HG03432 (cell line): Measurements from ENCODE around the gene DNAJC1.

Experiments
- ATAC-seq: cut with Tn5 transposase; IDR thresholded peaks from one replicate; pipeline ENCODE4 v1.9.1; 2021; ENCODE audit warnings: mild to moderate bottlenecking, moderate library complexity; ENCODE audit not compliant: unreplicated experiment

DNAJC1 gene

DNA sequence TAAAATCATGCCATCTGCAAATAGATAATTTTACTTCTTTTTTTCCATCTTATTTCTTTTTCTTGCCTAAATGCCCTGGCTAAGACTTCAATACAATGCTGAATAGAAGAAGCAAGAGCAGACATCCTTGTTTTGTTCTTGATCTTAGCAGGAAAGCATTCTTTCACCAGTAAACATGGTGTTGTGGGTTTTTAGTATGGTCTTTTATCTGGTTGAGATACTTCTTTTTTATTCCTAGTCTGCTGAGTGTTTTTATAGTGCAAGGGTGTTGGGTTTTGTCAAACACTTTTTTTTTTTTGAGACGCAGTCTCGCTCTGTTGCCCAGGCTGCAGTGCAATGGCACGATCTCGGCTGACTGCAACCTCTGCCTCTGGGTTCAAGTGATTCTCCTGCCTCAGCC, 232.3 kb downstream of the DNAJC1 start:
- ATAC-seq = no peak

DNA sequence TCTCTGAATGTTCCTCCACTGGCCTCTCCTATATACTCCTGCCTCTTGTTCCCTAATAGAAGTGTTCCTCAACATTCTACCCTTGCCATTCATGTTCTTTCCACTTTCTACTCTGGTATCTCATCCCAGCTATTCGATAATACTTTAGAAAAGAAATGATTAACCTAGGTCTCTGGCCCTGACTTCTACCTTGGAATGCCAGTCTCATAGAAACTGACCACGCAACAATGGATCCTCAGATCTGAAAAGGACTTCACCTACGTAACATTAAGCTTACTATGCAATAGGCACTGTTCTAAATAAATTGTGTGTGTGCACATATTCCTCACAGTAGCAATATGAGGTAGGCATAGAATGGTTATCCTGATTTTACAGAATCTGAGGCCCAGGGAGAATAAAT, 234.5 kb downstream of the DNAJC1 start:
- no peak for ATAC-seq

DNA sequence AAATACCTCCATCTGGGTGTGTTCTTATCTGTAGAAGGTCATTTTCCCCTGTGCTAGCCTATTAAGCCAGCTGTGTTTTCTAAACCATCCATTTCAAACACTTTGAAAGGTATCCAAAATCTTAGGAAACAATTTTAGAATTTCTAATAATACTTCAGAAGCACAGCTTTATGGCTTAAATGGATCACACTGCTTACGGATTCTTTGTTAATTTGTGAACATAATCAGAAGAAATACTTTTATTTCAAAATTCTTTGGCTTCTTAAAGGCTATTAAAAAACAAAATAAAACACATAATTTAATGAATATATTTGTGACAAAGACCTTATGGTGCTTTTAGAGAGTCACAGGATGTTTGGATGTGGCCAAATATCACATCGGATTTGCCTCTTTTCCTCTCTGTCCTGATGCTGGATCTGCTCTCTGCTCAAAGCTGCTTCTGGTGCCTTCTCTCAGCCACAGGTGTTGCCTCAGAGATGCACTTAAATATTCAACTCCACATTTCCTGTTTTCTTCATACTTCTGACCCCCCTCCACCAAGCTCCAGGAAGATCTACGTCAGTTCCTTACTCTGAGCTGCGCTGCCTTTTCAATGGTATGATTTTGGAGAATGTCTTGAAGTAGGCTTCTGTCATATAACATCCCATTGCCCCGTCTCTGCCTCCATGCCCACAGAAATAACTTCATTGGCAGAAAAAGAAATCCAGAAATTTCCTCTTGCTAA, 238.9 kb downstream of the DNAJC1 start:
- ATAC-seq = no peak

DNA sequence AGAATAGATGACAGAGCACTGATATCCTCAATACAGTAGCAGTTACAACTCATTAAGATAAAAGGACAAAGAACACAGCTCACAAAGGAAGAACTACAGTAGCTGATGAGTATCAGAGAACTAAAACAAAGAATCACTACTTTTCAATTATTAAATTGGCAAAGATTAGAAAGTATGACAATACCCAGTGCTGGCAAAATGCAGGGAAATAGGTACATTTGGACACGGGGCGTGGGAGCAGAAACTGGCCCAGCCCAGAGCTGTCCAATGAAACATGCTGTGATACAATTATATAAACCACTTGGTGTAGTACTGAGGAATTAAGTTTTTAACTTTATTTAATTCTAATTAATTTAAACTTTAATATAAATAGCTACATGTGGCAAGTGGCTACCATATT, 243.2 kb downstream of the DNAJC1 start:
- ATAC-seq = no peak

DNA sequence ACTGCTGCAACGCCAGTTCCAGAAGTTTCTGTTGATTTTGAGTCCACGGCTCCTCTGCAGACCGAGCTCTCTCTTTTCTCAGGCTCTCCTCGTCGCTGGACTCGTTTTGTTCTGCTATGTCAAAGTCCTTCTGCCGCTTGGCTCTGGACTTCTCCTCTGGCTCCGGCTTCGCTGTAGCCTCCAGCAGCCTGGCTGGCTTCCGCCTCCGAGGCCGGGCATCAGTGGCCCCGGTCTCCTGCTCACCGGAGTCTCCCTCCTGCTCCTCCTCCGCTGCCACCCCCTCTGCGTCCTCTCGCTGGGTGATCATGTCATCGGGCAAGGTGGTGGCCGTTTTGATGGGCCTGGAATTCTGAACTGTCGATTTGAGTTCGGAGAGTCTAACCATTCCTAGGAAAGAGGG, 244.3 kb downstream of the DNAJC1 start:
- no peak for ATAC-seq

DNA sequence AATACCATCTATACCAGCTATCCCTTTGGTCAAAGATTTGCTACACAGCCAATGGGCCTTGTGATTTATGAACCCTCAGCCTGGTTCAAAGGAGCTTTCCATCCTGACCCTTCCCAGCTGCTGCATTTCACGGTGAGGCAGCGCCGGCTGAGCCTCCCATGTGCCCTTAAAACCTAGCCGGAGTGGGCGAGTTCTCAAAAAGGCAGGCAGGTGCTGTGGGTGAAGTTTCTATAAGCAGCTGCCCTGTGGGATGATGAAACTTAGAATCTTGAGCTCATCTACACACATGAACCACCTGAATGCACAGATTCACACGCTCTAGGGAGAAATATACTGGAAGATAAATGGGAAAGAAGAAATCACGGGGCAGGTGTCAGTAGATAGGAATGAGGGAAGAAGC, 244.8 kb downstream of the DNAJC1 start:
- ATAC-seq = no peak

DNA sequence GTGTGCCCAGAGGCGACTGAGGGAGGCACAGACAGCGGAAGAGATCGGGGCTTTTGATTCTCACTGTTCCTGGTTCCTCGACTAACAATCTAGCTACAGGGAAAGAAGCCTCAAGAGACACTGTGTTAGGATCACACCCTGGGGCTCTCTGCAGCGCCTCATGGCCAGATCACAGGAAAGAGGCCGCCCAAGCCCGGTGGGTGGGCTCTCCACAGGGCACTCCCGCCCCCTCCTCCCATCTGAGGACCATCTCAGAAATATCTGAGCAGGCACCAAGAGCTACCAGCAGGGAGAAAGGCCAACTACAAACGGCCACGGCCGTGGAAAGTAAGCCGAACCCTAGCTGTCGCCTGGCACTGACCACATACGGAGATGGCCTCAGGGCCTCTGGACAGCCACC, 245.3 kb downstream of the DNAJC1 start:
- no peak for ATAC-seq

DNA sequence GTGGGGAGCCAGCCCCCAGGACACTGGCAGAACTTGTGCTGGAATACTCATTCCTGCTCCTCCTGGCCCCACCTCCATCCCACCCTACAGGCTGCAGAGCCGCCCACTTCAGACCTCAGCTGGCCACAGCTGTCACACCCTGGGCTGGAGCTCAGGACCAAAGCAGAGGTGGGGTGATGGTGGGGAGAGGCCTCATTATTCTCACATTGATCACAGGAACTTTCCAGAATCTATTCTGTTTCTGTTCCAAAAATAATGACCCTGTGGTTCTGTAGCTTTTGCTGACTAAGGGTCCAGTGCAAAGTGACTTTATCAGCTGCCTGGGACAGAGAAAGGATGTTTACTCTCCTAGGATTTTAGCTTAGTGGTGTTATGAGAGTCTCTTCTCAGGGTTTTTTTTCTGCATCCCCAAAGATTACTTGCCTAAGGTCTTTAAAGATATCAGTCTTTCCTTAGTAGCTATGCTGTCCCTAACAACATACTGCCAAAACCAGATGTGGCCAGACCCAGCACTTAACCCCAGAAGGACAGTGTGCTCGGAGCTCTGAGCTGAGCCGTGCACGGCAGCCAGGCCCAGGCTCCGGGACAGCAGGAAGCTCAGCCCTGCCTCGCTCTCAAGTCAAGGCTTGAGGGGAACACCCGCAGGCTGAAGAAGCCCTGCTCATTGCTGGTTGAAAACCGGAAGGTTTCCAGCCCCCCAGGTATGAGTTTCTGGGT, 246.2 kb downstream of the DNAJC1 start:
- no peak for ATAC-seq

DNA sequence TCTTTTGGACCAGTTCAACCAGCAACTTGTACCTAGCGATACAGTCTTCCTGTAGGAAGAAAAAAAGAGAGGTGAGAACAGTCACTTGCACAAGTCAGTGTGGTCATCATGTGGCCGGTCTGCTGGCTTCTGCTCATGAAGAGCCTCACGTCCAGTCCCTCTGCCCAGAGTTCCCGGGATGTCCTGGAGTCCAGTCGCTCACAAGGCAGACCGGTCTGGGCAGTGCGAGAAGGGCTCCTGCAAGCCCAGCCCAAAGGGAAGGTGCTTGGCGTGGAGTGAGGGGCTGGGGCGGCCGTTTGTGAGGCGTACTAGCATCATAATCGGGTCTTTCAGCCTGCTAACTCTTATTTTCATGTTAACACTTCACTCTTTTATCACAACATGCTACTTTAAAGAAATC, 246.8 kb downstream of the DNAJC1 start:
- ATAC-seq = no peak

DNA sequence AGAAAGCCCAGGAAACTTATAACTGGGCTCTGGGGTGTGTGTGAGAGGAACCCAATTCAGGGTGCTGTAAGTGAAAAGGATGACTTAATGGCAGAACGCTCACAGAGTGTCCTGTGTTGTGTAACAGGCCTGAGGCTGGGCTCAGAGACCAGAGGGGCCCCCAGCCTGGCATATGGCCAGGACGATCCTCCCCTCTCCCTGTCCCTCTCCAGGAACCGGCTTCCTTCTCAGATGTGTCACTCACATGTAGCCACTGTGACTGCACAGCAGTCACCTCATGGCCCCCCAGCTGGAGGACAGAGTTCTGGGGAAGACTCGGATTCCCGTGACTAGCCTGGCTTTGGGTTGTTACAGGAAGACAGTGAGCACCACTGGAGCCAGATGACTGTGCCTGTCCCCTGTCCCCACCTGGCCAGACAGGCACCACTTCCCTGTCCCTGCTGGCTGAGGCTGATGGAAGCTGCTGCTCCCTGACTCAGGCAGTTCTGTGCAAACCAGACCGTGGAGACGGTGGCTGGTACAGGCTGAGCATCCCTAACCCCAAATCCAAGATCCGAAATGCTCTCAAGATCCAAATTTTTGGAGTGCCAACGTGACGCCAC, 249.0 kb downstream of the DNAJC1 start:
- ATAC-seq = no peak

DNA sequence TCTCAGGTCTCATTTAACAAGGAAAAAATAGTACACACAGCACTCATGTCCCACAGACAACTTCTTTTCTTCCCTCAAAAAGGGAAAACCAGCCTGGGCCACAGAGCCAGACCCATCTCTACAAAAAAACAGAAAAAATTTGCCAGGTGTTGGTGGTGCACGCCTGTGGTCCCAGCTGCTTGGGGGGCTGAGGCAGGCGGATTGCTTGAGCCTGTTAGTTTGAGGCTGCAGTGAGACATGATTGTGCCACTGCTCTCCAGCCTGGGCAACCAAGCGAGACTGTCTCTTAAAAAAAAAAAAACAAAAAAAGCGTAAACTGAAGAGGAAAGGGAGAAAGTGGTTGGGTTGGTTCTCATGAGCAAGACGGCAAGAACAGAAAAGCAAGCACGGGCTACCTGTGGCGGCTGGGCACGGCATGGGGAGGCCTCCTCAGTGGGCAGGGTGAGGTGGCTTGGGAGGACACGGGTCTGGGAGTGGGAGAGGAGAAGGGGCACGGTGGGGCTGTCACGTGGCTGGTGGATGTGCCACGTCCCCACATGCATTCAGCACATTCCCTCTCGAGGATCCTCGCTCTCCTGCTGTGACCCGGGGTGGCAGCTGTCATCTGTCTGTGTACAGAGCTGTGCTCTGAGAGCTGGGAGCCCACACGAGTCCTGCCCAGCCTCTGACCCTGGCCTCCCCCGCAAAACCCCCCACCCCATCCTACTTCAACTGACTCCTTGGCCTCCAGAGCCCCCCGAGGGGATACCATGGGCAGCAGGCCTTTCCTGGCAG, 249.8 kb downstream of the DNAJC1 start:
- no peak for ATAC-seq

DNA sequence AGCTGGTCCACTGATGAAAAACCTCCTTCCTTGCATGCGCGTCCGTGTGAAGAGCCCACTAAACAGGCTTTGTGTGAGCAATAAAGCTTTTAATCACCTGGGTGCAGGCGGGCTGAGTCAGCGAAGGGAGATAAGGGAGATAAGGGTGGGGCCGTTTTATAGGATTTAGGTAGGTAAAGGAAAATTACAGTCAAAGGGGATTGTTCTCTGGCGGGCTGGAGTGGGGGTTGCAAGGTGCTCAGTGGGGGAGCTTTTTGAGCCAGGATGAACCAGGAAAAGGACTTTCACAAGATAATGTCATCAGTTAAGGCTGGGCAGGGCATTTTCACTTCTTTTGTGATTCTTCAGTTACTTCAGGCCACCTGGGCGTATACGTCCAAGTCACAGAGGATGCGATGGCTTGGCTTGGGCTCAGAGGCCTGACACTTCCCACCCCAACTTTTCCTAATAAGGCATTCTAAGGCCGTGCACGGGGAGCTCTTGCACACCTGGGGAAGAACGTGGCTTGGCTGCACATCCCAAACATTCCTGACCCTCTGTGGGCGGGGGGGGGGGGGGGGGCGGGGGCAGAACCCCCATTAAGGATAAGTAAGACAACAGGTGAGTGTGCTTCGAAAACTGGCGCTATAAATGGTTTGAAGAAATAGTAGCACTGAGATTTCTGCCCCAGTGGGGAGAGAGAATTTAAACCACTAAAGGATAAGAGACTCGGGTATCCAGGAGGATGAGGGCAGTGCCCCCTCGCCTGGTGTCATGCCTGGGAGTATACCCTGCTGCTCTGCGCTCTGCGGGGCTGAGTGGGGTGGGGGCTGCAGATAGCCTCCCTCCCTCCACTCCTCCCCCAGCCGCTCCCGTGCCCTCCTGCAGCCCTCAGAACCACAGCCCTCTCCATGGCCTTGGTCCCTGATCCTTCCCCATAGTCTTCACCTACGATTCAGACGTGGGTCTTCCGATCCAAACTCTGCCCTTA, 251.9 kb downstream of the DNAJC1 start:
- ATAC-seq = no peak

DNA sequence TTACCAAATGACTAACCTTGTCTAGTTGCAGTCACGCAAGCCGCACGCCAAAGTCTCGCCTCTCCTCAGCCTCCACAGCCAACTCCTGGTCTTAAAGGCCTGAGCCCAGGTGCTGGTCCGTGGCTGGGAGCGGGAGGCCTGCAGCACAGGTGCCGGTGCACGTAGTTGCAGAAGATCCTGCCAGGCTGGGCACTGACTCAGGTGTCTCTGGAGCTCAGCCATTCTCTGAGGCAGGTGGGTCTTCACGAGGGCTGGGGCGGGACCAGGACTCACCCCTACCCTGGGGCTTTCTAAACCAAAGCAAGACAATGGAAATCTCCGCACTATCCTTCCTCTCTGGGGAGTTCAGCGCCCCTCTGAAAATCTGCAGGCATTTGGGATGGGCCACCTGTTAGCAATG, 253.1 kb downstream of the DNAJC1 start:
- ATAC-seq = no peak

DNA sequence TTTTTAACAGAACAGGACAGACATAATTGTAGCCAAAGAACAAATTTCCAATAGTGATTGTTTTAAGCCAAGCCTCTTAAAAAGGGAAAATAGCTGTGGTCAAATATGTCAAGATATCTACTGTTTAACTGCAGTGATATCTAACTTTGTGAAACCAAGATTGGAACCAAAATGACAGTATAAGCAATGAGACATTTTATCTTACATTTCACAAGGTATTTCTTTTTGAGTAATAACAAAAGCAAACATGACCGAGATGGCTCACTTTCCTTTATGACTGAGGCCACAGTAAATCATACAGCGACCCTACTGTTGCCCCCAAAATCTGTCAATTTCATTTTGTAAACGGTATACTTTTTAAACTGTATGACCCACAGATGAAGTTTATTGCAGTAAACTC, 253.7 kb downstream of the DNAJC1 start:
- ATAC-seq = no peak

DNA sequence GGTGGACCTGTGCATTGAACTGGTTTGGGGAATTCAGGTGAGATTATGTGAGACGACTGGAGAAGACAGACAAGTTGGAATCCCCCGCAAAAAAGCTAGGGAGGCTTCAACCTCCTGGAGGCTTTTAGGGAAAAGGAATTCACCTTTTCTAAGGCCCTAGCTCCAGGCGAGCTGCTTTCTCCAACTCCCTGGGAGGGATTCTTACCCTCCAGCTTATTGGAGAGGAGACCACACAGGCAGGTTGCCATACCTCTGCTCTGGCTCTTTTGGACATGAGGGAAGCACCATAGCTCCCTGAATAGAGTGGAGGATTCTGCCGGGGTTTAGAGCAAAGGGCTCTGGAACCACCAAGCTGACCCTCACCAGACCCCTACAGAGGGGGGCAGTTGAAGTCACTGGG, 255.7 kb downstream of the DNAJC1 start:
- no peak for ATAC-seq

DNA sequence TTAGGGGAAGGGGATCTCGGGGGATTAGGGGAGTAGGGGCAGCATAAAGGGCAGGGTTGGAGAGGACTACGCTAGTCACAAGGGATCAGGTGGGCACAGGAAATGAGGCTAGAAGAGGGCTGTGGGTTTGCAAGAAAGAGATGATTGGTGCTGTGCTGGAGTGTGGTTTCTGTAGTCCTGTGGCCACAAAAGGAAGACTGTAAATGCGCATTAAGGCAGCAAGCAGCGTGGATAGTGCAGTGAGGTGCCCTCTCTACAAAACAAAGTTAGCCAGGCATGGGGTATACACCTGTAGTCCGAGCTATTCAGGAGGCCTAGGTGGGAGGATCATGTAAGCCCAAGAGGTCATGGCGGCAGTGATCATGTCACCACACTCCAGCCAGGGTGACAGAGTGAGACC, 257.4 kb downstream of the DNAJC1 start:
- ATAC-seq = no peak

DNA sequence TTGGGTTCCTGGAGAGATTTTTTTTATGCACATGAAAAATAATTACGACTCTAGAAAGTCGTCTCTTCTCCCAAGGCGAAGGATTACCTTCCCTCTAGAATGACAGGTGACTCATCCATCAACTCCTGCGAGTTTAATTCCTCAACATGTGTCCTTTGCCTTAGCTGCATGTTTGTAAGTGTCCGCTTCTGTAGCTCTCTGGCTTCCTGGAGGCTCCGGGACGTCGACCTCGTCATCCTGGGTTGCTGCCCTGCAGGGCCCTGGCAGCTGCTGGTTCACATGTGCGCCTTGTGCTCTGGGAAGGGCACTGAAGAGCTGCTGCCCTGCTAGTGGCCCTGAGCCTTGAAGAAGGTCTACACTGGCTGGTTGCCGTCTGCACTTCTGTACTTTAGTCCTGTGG, 259.3 kb downstream of the DNAJC1 start:
- ATAC-seq = no peak

DNA sequence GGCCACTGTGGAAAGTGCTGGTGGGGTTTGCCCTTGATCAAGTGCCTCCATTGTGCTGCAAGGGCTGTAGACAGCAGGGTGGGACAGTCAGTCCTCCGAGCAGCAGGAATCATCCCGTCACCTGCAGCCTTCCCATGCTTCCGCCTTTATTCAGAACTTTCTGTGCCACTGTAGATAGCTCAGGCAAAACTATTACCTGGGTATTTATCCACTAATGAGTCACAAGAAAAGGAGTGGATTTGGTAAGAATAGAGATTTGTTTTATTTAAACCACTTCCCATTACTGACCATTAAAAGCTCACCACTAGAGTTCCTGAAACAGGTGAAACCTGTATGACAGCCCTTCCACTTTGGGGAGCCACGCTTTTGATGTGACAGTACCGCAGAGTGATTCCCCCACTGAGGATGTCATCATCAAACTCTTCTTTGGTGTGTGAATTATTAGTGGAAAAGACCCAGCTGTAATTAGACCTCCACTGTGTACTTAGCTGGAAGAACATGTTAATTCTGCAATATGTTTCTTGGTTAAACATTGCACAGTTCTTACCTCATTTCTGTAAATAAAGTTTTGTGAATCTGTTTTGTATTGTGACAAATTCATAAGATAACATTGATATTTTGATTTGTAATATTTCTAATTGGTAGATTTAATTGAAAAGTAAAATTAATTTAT, 260.7 kb downstream of the DNAJC1 start:
- no peak for ATAC-seq

DNA sequence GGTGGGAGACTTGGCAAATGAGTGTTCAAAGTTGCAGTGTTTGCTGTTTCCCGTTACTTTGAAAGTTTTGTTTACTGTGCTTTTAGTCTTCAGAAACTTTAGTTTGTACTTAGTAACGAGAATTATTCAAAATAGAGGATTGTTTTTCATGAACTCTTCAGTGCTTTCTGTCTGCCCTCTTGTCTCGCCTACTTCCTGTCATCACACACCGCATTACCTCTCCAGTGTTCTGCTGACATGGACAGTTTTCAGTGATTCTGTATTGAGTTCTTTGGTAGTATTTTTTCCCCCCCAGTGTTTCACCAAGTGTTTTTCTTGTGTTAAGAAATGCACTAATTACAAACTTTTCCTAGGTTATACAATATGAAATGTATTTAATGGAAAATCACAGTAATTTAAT, 262.5 kb downstream of the DNAJC1 start:
- ATAC-seq = no peak

DNA sequence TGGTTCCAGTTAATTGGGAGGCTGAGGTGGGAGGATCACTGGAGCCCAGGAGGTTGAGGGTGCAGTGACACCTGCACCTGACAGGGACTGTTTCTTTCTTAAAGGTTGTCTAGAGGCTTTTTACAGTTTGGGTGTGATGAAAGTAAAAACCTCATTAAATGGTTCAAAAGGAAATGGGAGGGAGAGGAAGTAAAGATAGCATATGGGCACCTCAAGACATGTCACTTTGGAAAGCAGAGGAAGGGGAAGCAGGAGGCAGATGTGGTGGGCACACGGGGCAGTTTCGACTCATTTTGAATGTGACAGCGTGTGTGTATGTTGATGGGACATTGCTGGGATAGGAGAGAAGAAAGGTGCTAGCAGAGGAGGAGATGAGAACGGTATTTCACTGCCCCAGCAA, 266.4 kb downstream of the DNAJC1 start:
- ATAC-seq = no peak
